HG03520 (cell line): ENCODE measurements around the gene HIRA.

ENCODE experiments used
- ATAC-seq: cut with Tn5 transposase; IDR thresholded peaks from one replicate; pipeline ENCODE4 v1.9.1; 2021; ENCODE audit warnings: mild to moderate bottlenecking, moderate library complexity; ENCODE audit not compliant: unreplicated experiment

HIRA gene, protein sequence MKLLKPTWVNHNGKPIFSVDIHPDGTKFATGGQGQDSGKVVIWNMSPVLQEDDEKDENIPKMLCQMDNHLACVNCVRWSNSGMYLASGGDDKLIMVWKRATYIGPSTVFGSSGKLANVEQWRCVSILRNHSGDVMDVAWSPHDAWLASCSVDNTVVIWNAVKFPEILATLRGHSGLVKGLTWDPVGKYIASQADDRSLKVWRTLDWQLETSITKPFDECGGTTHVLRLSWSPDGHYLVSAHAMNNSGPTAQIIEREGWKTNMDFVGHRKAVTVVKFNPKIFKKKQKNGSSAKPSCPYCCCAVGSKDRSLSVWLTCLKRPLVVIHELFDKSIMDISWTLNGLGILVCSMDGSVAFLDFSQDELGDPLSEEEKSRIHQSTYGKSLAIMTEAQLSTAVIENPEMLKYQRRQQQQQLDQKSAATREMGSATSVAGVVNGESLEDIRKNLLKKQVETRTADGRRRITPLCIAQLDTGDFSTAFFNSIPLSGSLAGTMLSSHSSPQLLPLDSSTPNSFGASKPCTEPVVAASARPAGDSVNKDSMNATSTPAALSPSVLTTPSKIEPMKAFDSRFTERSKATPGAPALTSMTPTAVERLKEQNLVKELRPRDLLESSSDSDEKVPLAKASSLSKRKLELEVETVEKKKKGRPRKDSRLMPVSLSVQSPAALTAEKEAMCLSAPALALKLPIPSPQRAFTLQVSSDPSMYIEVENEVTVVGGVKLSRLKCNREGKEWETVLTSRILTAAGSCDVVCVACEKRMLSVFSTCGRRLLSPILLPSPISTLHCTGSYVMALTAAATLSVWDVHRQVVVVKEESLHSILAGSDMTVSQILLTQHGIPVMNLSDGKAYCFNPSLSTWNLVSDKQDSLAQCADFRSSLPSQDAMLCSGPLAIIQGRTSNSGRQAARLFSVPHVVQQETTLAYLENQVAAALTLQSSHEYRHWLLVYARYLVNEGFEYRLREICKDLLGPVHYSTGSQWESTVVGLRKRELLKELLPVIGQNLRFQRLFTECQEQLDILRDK

DNA sequence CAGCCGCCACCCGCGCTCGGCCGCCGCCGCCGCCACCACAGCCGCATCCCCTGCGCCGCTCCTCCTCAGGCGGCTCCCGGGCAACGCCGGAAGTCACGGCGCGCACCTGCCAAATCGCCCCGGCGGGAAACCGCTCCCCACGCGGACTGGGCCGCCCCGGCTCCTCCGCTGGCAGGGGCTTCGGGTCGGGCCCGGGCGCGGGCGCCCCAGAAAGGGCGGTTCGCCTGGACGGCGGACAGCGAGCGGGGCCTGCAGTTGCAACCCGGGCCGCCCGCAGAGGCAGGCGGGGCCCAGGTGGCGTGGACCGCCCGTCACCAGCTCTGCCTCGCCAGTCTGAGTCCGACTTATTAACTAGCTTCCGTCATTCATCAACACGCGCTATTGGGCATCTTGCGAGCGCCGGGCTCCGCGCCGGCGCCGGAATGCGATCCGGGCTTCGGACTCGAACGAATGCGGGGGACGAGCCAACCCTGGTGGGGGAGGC lies at the start of gene HIRA:
Gene HIRA (minus strand): TSS at position 85 of the 484 bp plus-strand sequence. CDS start 257 bp downstream, outside the sequence.
- ATAC-seq = peak; percentile 33

DNA sequence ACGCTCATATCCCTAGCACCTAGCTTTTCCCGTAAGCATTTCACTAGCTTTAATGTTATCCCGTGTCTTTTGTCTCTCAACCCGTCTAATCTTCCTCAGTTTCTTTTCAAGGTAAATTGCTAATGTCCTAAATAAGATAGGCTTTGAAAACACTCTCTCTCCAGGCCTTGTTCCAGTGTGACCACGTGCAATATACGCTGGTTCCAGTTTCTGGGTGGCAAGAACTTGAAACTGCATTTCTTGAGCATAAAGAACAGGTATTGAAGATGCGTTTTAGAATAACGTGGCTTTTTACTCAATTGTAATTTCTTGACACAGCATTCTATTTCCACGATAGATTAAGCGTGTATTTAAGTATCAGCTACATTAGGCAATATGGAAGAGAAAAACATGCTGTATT lies 49.3 kb upstream of the HIRA start:
- ATAC-seq = no peak

DNA sequence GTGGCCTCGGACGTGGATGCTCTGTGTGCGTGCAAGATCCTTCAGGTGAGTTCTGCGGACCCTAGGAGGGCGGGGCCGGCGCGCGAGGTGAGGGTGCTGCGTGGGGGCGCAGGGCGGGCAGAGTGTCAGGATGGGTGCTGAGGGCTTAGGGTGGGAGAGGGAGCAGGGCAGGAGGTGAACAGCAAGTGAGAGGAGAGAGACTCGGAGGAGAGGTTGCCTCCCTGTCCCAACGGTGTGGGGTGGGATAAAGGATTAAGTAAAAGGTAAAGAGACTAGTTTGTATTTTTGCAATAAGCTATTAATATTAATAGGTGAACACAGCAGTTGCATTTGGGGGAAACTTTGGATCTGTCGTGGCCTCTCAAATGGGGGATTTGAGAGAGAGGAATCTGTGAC lies 48.6 kb upstream of the HIRA start:
- ATAC-seq = no peak

DNA sequence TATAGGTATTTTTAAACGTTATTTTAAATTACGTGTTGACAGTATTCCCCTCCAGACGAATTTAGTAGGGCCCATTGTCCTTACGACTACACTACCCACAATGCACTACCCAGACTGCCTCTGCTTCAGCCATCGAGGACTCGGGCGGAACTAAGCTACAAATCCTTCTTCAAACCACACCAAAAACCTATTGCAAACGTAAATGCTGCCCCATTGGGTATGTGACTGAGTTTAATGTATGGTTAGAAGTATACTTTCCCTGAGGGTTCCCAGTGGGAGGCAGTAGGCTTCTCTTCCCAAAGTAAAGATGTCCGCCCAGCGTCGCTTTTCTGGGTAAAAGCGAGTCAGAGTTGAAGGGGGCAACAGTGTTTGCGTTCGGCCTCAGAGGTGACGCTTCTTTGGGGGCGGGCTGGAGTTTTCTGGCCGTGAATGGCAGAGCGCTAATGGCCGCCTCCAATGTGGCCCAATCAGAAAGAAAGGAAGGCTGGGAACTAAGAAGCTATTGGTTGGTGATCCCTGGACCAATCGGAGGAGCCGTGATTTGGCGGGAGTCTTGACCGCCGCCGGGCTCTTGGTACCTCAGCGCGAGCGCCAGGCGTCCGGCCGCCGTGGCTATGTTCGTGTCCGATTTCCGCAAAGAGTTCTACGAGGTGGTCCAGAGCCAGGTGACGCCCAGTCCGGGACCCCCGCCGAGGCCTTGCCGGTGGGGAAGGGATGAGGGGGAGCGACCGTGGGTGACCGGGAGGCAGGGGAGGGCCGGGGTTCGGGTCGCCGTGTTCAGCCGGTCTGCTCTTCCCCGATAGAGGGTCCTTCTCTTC lies 48.0 kb upstream of the HIRA start, which contains the start of gene CDC45:
Gene CDC45 (plus strand): TSS at position 566 of the 818 bp plus-strand sequence. CDS start 49 bp downstream, at position 615.
- peak; percentile 69 for ATAC-seq

DNA sequence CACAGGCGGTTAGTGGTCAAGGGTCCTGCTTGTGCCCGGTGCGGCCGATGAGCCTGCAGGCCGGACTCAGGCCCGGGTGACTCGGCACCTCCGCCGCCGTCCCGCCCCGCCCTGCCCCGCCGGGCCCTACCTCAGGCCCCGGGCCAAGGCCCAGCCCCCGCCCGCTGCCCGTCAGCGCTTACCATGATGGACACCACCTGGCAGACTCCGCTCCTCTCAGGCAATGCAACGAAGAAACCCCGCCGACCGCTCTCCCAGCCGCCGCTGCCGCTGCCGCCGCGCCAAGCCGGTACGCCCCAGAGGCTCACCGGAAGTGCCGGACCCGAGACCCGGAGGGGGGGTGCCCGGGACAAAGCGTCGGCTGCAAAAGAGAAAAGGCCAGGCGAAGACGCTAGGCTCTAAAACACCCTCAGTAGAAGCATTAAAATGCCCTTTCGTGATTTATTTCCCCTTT lies 47.4 kb upstream of the HIRA start, which contains the start of gene UFD1:
Gene UFD1 (minus strand): TSS at position 293 of the 454 bp plus-strand sequence. CDS start 108 bp downstream, at position 185.
- peak; percentile 42 for ATAC-seq

DNA sequence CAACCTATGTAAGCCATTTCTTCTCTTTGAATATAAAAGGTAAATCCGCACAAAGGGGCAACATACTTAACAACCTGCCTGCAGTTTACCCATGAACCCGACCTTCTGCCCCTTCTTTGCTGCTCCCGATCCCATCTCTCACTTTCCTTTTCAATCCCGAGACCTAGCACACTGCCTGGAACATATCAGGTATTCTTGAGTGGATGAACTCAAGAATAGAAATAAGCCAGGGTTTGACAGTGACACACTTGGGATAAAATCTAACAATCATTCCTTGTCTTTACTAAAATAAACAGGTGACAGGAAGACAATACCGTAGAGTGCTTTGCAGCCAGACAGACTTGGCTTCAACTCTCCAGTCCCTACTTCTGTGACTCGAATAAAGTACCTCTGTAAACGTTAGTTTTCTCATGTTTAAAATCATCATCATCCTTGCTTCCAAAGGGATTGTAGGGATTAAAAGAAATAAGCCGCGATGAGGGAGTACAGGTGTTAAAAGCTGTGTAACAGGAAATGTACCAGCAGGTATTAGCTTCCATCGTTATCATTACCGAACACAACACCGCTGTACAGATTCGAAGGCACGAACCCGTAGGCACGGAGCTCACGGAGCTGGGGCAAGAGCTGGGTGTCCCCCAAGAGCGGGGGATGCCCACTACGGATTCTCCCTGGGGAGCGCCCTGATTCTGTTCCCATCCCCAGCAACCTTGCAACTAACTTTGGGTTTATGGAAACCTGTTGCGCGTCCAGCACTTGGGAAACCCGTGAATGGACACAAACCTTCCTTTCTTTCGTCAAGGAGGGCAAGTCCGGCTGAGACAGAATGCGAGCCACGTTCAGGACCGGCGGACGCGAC lies 46.7 kb upstream of the HIRA start:
- ATAC-seq = no peak

DNA sequence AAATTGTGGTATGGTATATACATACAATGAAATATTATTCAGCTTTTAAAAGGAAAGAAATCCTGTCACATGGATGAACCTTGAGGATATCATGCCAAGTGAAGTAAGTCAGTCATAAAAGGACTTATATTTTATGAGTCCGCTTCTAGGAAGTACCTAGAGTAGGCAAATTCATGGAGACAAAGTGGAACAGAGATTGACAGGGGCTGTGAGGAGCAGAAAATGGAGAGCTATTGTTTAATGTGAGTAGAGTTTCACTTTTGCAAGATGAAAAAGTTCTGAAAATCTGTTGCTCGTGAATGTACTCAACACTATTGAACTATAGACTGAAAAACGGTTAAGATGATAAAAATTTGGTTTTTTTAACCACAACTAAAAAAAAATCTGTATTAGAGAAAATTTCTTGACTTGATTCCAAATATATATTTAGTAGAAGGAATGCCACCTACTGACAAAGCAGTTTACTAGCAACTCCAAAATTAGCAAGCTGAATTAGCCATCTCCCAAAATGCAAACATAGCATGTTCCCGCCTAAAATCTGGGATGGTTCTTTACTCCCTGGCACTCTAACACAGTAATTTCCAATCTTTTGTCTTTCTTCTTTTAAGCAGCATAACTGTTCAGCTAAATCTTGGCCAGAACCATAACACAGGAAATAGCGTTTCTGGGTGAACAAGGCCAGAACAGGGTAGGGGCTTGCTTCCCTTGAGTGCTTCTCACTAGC lies 46.0 kb upstream of the HIRA start:
- ATAC-seq = no peak

DNA sequence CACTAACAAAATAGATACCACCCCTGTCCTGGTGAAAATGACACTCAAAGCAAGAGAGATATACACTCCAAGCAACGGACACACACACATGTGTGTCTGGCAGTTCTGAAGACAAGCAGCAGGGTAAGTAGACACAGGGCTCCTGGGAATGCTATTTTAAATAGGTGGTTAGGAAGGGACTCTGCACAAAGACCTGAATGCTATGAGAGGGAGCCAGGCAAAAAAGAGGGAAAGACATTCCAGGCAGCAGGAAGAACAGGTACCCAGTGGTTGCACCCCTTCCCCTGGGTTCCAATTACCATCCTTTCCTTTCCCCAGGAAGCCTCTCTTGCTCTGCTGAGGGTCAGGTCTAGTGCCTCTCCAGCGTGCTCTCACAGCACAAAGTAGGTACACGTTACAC lies 44.5 kb upstream of the HIRA start:
- no peak for ATAC-seq

DNA sequence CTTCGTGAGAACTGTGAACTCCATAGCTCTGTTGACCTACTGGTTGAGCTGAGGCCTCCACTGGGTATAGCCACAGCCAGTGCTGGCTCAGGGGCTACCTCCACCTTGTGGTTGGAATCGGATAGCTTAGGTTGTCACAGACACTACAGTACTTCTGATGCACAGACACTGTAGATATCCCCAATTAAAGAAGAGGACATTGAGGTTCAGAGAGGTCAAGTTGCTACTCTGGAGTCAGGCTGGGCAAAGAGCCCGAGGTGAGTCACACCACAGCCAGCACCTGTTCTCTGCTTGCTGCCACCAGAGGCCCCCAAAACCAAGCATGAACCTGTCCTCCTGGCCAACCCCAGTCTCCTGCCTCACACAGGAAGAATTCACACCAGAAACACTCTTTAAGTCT lies 42.0 kb upstream of the HIRA start:
- no peak for ATAC-seq

DNA sequence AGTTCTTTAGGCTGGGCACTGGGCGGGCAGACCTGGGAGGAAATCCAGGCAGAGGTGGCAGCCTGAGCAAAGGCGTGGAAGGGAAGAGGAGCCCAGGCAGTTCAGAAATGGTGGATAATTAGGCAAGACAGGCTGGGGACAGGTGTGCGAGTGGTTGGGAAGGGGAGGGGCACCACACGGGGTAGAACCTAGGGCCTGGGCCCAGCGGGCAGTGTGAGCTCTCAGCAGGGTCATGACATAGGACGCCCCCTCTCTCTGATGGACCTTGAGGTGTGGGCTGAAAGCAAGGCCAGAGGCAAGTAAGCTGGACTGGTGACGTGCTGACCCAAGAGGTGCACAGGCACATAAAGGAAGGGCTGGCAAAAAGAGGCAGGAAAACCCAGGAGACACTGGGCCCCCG lies 40.7 kb upstream of the HIRA start:
- ATAC-seq = no peak

DNA sequence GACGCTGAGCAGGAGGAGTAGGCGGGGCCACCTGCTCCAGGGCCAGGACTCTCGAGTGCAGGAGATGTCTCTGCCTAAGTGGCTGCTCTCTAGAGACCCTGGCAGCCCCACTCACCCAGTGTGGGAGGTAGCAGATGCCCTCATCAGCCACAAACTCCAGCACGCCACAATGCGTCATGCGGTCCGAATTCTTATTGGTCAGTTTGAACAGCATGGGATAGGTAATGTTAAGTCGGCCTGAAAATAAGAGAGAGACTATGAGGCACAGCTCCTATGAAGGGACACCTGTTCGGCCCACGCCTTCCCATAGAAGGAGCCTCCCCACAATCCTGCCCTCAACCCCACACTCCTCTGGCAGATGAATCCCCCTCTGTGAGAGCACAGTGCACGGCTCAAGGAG lies 40.0 kb upstream of the HIRA start:
- ATAC-seq = no peak

DNA sequence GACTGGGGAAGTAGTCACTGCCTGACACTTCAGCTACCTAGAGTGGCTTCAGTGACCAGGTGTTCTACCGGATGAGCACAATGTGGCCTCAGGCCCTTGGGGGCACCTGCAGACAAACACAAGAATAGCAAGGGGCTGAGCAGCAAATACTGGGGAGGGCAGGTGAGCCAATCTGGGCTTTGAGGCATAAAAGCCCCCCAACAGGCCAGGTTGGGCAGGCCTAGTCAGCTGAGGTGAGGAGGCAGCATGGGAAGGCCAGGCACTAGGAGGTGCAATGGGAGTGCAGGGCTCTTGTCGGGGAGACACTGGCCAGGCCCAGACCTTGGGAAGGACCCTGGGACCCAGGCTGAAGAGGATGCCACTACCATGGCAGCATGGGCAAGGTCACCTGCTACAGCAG lies 38.5 kb upstream of the HIRA start:
- no peak for ATAC-seq

DNA sequence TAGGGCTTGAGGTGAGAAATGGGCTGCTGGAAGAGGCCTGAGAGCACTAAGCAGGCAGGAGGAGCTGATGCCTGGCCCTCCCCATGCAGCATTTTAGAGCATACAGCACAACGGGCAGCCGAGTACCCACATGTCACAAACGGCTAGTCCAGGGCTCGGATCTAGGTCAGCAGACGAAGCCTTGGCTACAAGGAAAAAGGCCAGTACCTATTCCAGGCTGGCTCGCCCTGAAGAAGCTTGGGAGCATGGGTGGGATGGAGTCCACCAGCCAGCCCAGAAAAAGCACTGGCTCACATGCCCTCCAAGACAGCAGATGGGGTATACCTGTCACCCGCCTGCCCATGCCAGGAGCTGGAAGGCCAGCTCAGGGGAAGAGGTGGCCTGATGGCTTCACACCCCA lies 37.9 kb upstream of the HIRA start:
- ATAC-seq = no peak

DNA sequence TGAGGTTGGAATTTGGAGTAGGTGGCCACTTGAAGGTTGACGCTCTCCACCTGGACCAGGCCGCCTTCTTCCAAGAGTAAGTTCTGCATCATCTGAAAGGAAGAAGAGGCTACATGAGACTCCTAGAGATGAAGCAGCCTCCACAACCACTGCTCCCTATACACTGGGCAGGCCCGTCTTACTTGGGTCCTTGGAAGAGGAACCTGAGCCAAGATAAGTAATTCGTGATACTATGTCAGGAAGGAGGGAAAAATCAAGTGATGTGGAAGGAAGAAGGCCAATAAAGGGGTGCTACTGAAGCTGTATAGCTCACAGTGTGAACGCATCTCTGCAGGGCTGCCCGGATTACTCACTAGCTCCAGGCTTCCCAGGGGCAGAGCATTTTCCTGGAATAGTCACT lies 36.4 kb upstream of the HIRA start:
- no peak for ATAC-seq

DNA sequence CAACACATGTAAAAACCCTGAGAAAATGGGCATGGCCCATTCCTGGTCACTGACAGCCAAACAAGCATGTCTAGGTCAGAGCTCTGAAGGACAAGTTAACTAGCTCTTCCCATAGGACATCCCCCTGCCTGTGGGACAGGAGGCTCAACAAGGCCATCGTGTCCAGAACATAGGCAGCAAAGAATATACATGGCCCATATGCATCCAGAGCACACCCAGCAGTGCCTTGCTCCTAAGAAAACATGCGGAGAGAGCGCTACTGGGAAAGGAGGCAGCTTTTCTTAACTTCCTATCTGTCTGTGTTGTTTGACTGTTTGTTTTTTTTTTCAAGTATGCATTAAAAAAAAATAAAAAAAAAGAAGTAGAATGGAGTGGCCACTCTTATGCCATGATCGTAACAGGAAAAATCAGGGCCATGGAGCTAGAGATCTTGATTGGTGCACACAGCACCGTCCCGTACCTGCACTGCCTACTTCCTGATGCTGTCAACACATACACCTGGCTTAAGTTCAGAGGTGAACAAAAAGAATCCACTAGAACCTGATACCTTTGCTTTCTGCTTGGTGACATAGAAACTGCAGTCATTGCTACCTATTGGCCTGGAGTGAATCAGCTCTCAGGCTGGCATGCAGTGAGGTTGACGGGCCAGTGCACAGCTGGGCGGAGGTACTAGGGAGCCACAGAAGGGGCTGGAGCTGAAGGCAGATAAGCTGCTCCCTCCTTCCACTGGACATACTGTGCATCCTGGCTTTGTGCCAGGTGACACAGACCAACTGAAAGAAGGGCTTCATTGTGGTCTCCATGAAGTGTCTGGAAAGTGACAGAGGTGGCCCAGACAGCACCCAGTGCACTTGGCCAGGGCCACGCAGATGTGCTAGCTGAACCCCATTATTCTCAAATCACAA lies 35.6 kb upstream of the HIRA start:
- ATAC-seq = no peak

DNA sequence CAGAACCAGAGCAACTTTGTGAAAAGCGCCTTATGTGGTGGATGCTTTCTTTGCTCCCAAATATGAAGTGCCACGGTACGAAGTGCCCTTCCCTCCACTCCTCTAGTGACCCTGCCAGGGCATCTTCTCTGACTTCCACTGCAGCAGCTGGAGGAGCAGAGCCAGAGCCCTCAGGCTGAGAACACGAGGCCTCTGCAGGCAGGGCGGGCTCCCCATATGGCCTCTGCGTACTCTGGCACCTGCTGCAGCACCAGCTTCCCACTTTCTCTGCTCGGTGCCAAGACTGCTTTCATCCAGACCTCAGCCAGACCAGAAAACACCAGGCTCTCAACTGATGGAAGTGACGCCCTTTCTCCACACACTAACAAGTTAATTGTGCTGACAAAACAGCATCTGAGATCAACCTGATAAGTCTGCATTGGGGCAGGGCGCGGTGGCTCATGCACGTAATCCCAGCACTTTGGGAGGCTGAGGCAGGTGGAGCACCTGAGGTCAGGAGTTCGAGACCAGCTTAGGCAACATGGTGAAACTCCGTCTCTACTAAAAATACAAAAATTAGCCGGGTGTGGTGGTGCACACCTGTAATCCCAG lies 34.7 kb upstream of the HIRA start:
- ATAC-seq = no peak

DNA sequence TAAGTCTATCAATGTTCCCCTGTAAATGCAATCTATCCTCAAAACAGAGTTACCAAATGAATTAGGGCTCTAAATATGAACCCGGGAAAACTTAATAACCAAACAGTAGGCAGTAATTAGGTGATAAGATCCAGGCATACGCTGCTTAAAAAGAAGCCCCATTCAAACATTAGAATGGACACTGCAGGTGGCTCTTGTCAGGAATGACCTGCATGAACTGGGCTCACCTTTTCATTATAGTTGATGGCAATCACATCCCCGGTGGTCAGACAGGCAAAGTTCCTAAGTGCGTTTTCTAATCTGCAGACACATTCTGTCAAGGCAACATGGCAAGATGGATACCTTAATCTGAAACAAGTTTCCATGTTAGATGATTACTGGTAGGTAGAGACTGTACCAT lies 33.4 kb upstream of the HIRA start:
- no peak for ATAC-seq
